H1 (cell line): ENCODE results near the gene BCHE.

Source experiments
- EZH2 ChIP-seq: fragments of 200-600 bp; sonication (generic); IDR thresholded peaks from 2 replicates; pipeline ENCODE4 v1.7.1; 2012; ENCODE audit warnings: low read depth, mild to moderate bottlenecking, moderate library complexity, low read length, inconsistent platforms; ENCODE audit not compliant: severe bottlenecking
- JUN ChIP-seq: IDR thresholded peaks from 2 replicates; pipeline ENCODE4 v1.6.1; 2011; ENCODE audit warnings: low read depth, mild to moderate bottlenecking, improper control_type of control experiment, low read length
- RAD21 ChIP-seq, 2 experiments: IDR thresholded peaks in 1 of 2; conservative IDR thresholded peaks in 1 of 2; 2 replicates each; pipeline ENCODE4 v1.6.1; 2011; ENCODE audit warnings: low read depth in 2 of 2, low read length in 2 of 2, improper control_type of control experiment in 1 of 2, inconsistent platforms in 1 of 2, mild to moderate bottlenecking in 1 of 2, moderate library complexity in 1 of 2
- SP1 ChIP-seq: IDR thresholded peaks from 2 replicates; pipeline ENCODE4 v1.6.1; 2011; ENCODE audit warnings: low read depth, low read length
- TF ChIP-seq, protein P1 (sequence below), 3 experiments: IDR thresholded peaks; 1 replicate in 2 of 3; 2 replicates in 1 of 3; pipeline versions ENCODE4 v1.5.1 to v1.6.1; 2011; ENCODE audit warnings: low read length in 3 of 3, mild to moderate bottlenecking in 3 of 3, inconsistent platforms in 2 of 3, low read depth in 1 of 3, moderate library complexity in 1 of 3; ENCODE audit not compliant: insufficient read depth in 1 of 3; ENCODE audit errors: control extremely low read depth in 1 of 3

DNA sequence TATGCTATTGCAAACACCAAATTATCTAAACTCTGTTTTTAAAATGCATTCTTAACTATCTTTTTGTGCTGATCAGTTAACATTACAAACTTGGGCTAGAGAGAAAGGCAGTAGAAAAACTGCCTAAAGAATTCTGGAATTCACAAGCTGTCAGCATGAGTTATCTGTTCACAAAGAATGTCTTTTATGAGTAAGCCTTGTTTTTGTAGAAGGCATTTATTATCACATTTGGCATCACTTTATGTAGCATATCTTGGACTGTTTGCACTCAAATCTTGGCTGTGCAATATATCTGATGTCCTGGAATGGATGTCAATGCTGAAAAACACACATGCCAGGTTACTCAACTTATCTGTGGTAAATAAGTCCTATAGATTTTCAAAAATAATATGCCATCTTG, 15.5 kb upstream of the BCHE start:
- TF ChIP-seq SP1 = no peak
- TF ChIP-seq, protein P1, sequence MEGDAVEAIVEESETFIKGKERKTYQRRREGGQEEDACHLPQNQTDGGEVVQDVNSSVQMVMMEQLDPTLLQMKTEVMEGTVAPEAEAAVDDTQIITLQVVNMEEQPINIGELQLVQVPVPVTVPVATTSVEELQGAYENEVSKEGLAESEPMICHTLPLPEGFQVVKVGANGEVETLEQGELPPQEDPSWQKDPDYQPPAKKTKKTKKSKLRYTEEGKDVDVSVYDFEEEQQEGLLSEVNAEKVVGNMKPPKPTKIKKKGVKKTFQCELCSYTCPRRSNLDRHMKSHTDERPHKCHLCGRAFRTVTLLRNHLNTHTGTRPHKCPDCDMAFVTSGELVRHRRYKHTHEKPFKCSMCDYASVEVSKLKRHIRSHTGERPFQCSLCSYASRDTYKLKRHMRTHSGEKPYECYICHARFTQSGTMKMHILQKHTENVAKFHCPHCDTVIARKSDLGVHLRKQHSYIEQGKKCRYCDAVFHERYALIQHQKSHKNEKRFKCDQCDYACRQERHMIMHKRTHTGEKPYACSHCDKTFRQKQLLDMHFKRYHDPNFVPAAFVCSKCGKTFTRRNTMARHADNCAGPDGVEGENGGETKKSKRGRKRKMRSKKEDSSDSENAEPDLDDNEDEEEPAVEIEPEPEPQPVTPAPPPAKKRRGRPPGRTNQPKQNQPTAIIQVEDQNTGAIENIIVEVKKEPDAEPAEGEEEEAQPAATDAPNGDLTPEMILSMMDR (IDR thresholded peaks at IDR 0.05; ENCODE audit: control extremely low read depth in 1 of 3, insufficient read depth in 1 of 3, low read depth in 1 of 3, low read length in 3 of 3) = no peak
- TF ChIP-seq EZH2 = no peak
- no peak for TF ChIP-seq RAD21 (IDR thresholded peaks at IDR 0.05 in 1 of 2, conservative IDR thresholded peaks at IDR 0.05 in 1 of 2; ENCODE audit: low read depth in 2 of 2, low read length in 2 of 2)
- no peak for TF ChIP-seq JUN
